A549 (cell line): ENCODE results near the gene STRN. TPM values are rescaled to one million over a fixed set of nuclear protein-coding genes. Genes with fewer than 3 reads are reported as not detected.
"Not testable (repeated sequence)": the region's sequence is repeated elsewhere in the genome, so short reads cannot be mapped to it uniquely, and the experiment has no call there.

Experiments
- ATAC-seq, 2 experiments: fragments of 200-7000 bp in 1 of 2; fragments of >200 bp in 1 of 2; cut with Nextera tagmentation in 1 of 2; cut with Tn5 transposase in 1 of 2; 3 replicates each; pipeline versions ENCODE4 v1.8.0 to v1.9.1; 2018 to 2020; ENCODE audit warnings: mild to moderate bottlenecking in 1 of 2, moderate library complexity in 1 of 2
- CTCF ChIA-PET: fragments of 300-600 bp; sonication (Branson Sonifier 250); formaldehyde crosslinking; extraction: SDS; loops from one replicate; lab custom pipeline; 2021; ENCODE audit warnings: antibody characterized with exemption, inconsistent platforms; lab: Yijun Ruan, JAX
- POLR2A ChIA-PET: fragments of 350-600 bp; formaldehyde crosslinking; extraction: SDS; loops from one replicate; lab custom pipeline; 2021; ENCODE audit warnings: antibody characterized with exemption, inconsistent platforms; lab: Yijun Ruan, JAX
- DNase-seq, 2 experiments: peaks; one replicate each; pipeline versions ENCODE4 v3.0.0 to v3.0.0-alpha.2; 2011 to 2016; ENCODE audit warnings: low read depth in 1 of 2, low spot score in 1 of 2
- FAIRE-seq: peaks from 2 replicates; lab custom pipeline; 2011; peaks lifted over from hg19 to GRCh38; lab: Jason Lieb, UNC
- H3K27ac ChIP-seq, 2 experiments: fragments of >200 bp; sonication (Bioruptor Twin); formaldehyde crosslinking; 3 replicates each; pipeline ENCODE4 v1.5.1; 2016 to 2017
- H3K4me1 ChIP-seq: fragments of >200 bp; sonication (Bioruptor Twin); formaldehyde crosslinking; 3 replicates; pipeline ENCODE4 v1.6.1; 2016
- H3K4me2 ChIP-seq: fragments of >200 bp; sonication (Bioruptor Twin); formaldehyde crosslinking; 3 replicates; pipeline ENCODE4 v1.6.1; 2016
- H3K4me3 ChIP-seq: fragments of >200 bp; sonication (Bioruptor Twin); formaldehyde crosslinking; 3 replicates; pipeline ENCODE4 v1.5.1; 2016
- H3K9me3 ChIP-seq: fragments of >200 bp; sonication (Bioruptor Twin); formaldehyde crosslinking; 3 replicates; pipeline ENCODE4 v1.6.1; 2016
- BHLHE40 ChIP-seq: IDR thresholded peaks from 2 replicates; pipeline ENCODE4 v1.6.1; 2012; ENCODE audit warnings: low read depth, low read length, inconsistent platforms
- CBX8 ChIP-seq: fragments of 200-600 bp; sonication (generic); IDR thresholded peaks from 2 replicates; pipeline ENCODE4 v1.6.1; 2016
- EP300 ChIP-seq, 2 experiments: fragments of >200 bp; sonication (Bioruptor Twin); formaldehyde crosslinking; IDR thresholded peaks; 2 replicates in 1 of 2; 3 replicates in 1 of 2; pipeline ENCODE4 v1.6.1; 2016 to 2017
- ESRRA ChIP-seq: fragments of 150-350 bp; IDR thresholded peaks from 2 replicates; pipeline ENCODE4 v1.6.1; 2014; ENCODE audit warnings: mild to moderate bottlenecking, low read length, borderline replicate concordance
- FOSB ChIP-seq: fragments of 250-450 bp; sonication (Bioruptor Pico); IDR thresholded peaks from 2 replicates; pipeline ENCODE4 v1.5.0; 2020; ENCODE audit warnings: mild to moderate bottlenecking, moderate library complexity
- FOSL2 ChIP-seq, 2 experiments: fragments of 450-650 bp in 1 of 2; fragments of >200 bp in 1 of 2; sonication (Bioruptor Twin) in 1 of 2; formaldehyde crosslinking; IDR thresholded peaks; 2 replicates each; pipeline versions ENCODE4 v1.5.0 to v1.6.1; 2016 to 2020; ENCODE audit warnings: mild to moderate bottlenecking in 1 of 2, moderate library complexity in 1 of 2
- FOXS1 ChIP-seq: fragments of 250-450 bp; sonication (Bioruptor Pico); IDR thresholded peaks from 2 replicates; pipeline ENCODE4 v1.5.0; 2020; ENCODE audit warnings: mild to moderate bottlenecking, moderate library complexity
- HDAC2 ChIP-seq: fragments of 200-600 bp; sonication (generic); IDR thresholded peaks from 2 replicates; pipeline ENCODE4 v1.6.1; 2016
- HOXA7 ChIP-seq: fragments of 250-450 bp; sonication (Bioruptor Pico); IDR thresholded peaks from 2 replicates; pipeline ENCODE4 v1.5.0; 2020; ENCODE audit warnings: mild to moderate bottlenecking, moderate library complexity
- HOXB13 ChIP-seq: fragments of 250-450 bp; sonication (Bioruptor Pico); IDR thresholded peaks from 2 replicates; pipeline ENCODE4 v1.5.0; 2020; ENCODE audit warnings: low read depth, mild to moderate bottlenecking, moderate library complexity
- HOXB5 ChIP-seq: fragments of 250-450 bp; sonication (Bioruptor Pico); IDR thresholded peaks from 2 replicates; pipeline ENCODE4 v1.5.0; 2020; ENCODE audit warnings: mild to moderate bottlenecking, moderate library complexity
- JUNB ChIP-seq: fragments of >200 bp; sonication (Bioruptor Twin); formaldehyde crosslinking; IDR thresholded peaks from 2 replicates; pipeline ENCODE4 v1.6.1; 2016
- MAFK ChIP-seq: fragments of 450-650 bp; IDR thresholded peaks from 2 replicates; pipeline ENCODE4 v1.6.1; 2014; ENCODE audit not compliant: partially characterized antibody
- NR3C1 ChIP-seq: fragments of >200 bp; sonication (Bioruptor Twin); formaldehyde crosslinking; IDR thresholded peaks from 3 replicates; pipeline ENCODE4 v1.6.1; 2017
- POLR2A ChIP-seq: IDR thresholded peaks from 2 replicates; pipeline ENCODE4 v1.6.1; 2012; ENCODE audit warnings: mild to moderate bottlenecking, low read length
- POLR2AphosphoS2 ChIP-seq: conservative IDR thresholded peaks from 2 replicates; pipeline ENCODE4 v1.6.1; 2012; ENCODE audit warnings: low read length, improper control_type of control experiment, inconsistent platforms
- TFCP2L1 ChIP-seq: fragments of 250-450 bp; sonication (Bioruptor Pico); IDR thresholded peaks from 2 replicates; pipeline ENCODE4 v1.5.0; 2021; ENCODE audit warnings: mild to moderate bottlenecking
- ZFP36 ChIP-seq: fragments of 450-650 bp; IDR thresholded peaks from 2 replicates; pipeline ENCODE4 v1.6.1; 2014; ENCODE audit warnings: borderline replicate concordance; ENCODE audit not compliant: partially characterized antibody
- ZNF302 ChIP-seq: fragments of 250-450 bp; sonication (Bioruptor Pico); IDR thresholded peaks from 2 replicates; pipeline ENCODE4 v1.9.0; 2021; ENCODE audit warnings: inconsistent platforms, mild to moderate bottlenecking, moderate library complexity
- WGBS: methylation state at CpG from one replicate; pipeline ENCODE4 v1.1.6; 2017; ENCODE audit errors: missing lambda C conversion rate; 5-methylcytosine and 5-hydroxymethylcytosine counted together
- polyA plus RNA-seq, 4 experiments: library from polyadenylated mRNA; depleted of rRNA in 3 of 4; stranded (reverse); fragments of >200 nt; fragmentation: RNase III in 1 of 4; extraction: RNeasy Plus Mini Kit Qiagen cat#74134 plus additional on column Dnase treatment in 1 of 4; gene quantifications; 2 replicates in 3 of 4; 3 replicates in 1 of 4; pipeline ENCODE4 v1.2.3, GENCODE V29; 2011 to 2017
- TF ChIP-seq, protein P1 (sequence below): fragments of 450-650 bp; IDR thresholded peaks from 2 replicates; pipeline ENCODE4 v1.6.1; 2014; ENCODE audit warnings: antibody characterized with exemption
- TF ChIP-seq, protein P2 (sequence below): fragments of 200-600 bp; sonication (generic); IDR thresholded peaks from 2 replicates; pipeline ENCODE4 v1.6.1; 2016; ENCODE audit warnings: antibody characterized with exemption, mild to moderate bottlenecking, moderate library complexity
- TF ChIP-seq, protein P3 (sequence below): fragments of 250-450 bp; sonication (Bioruptor Pico); IDR thresholded peaks from 2 replicates; pipeline ENCODE4 v1.5.0; 2020; ENCODE audit warnings: low read depth, mild to moderate bottlenecking, moderate library complexity

Gene STRN
- polyA plus RNA-seq, 2 of the 4 experiments (the other 2 are of a cell fraction) = 13.1 to 36.0 TPM

DNA sequence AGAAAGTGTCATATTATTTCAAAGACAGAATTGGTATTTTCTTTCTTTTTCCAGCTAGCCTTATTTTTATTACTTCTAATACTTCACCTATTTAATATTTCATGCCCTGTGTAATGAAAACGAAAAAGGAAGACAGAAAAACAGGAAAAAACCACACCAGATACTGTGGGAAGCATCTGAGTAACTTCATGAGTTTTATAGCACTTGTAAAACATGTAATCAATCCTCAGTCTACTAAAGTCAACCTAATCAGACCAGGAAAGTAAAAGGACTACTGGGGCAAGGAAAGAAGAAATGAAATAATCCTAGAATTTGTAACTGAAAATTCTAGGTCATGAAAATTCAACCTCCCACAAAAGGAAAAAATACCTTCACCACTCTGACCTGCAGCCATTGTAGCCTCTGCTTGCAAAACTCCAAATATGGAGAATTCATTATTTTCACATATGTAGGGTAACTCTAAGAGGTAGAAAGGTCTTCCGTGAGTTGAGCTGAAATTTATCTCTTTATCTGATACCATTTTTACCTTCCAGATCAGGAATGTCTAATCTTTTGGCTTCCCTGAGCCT lies 34.7 kb upstream of the STRN start:
- FAIRE-seq (no peak), ATAC-seq (no peak), DNase-seq (no peak)
- TF ChIP-seq CBX8 (no peak), EP300 (IDR thresholded peaks at IDR 0.05) (no peak)
- TF ChIP-seq, protein P1, sequence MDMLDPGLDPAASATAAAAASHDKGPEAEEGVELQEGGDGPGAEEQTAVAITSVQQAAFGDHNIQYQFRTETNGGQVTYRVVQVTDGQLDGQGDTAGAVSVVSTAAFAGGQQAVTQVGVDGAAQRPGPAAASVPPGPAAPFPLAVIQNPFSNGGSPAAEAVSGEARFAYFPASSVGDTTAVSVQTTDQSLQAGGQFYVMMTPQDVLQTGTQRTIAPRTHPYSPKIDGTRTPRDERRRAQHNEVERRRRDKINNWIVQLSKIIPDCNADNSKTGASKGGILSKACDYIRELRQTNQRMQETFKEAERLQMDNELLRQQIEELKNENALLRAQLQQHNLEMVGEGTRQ = no peak
- Histone ChIP-seq H3K4me1 (peaks cover 16% of the 10 kb centered on the region), H3K9me3 (no peaks in the 10 kb centered on the region), H3K4me2 (no peak overlapping the region; the same call in 2 of the 3 replicates), H3K27ac (peak overlapping the region in 1 of 2 experiments; percentile 26; a peak in 2 of 6 replicates), H3K4me3 (no peak overlapping the region)
- POLR2A ChIA-PET = interaction anchor here (1.1 kb wide), 1 partner anchor 34 kb away, joined by 3 read pairs; the partner anchor contains the start of gene STRN
- WGBS = 55% methylated on average over 2 of the region's 2 CpGs
- CTCF ChIA-PET = interaction anchor here (0.6 to 1.3 kb wide), 3 partner anchors 10 to 51 kb away, joined by 3 to 4 read pairs (median 3); no protein-coding TSS in a partner anchor

DNA sequence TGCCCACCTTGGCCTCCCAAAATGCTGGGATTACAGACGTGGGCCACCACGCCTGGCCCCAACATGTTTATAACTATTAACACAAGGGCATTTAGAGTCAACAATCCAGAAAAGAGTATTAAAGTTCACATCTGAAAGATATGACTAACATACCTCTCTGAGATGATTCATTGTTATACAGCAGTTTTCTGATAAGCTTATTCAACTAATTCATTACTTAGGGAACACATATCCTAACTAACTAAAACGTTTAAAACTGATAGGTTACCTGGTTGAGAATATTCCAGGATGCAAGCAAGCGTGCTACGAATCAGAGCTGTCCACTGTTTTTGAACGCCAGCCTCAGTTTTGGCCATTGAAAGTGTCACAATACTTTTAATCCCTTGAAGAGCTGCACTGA lies 34.0 kb upstream of the STRN start:
- Histone ChIP-seq H3K9me3 (no peaks in the 10 kb centered on the region), H3K4me1 (peaks cover 16% of the 10 kb centered on the region), H3K4me2 (peak overlapping the region; percentile 36), H3K27ac (peak overlapping the region; percentile 40 to 72; a peak in 5 of 6 replicates), H3K4me3 (no peak overlapping the region)
- ChIA-PET POLR2A (interaction anchor here (1.1 kb wide), 1 partner anchor 34 kb away, joined by 3 read pairs; the partner anchor contains the start of gene STRN), CTCF (interaction anchor here (1.2 to 1.3 kb wide), 2 partner anchors 10 to 11 kb away, joined by 3 read pairs; no protein-coding TSS in a partner anchor)
- peak; percentile 64 to 71; a peak in 4 of 6 replicates for ATAC-seq
- peak in 1 of 2 experiments; percentile 22 for DNase-seq
- WGBS = 51% methylated on average over 6 of the region's 6 CpGs
- peak; percentile 43 for FAIRE-seq
- no peak for TF ChIP-seq ZNF302 (CRISPR knock-in tag)
- peak; percentile 31; the same call in 1 of the 2 replicates for TF ChIP-seq FOSL2 (IDR thresholded peaks at IDR 0.05)
- peak; percentile 28; the same call in 1 of the 2 replicates for TF ChIP-seq FOSL2 (CRISPR knock-in tag; IDR thresholded peaks at IDR 0.05)
- no peak for TF ChIP-seq FOSB (CRISPR knock-in tag)
- TF ChIP-seq FOXS1 (CRISPR knock-in tag) = no peak
- TF ChIP-seq MAFK = peak; percentile 6
- TF ChIP-seq ZFP36 = no peak
- TF ChIP-seq HOXA7 (CRISPR knock-in tag) = no peak
- TF ChIP-seq, all 56 proteins: peak for 2

DNA sequence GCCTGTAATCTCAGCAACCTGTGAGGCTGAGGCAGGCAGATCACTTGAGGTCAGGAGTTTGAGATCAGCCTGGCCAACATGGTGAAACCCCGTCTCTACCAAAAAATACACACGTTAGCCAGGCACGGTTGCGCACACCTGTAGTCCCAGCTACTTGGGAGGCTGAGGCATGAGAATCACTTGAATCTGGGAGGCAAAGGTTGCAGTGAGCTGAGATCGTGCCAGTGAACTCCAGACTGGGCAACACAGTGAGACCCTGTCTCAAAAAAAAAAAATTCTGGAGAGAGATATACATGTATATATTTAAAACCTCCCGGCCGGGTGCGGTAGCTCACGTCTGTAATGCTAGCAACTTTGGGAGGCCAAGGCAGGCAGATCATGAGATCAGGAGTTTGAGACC lies 33.1 kb upstream of the STRN start:
- Histone ChIP-seq H3K4me1 (peaks cover 16% of the 10 kb centered on the region), H3K27ac (peak overlapping the region in 1 of 2 experiments; percentile 72; a peak in 3 of 6 replicates)
- DNase-seq, H3K9me3 ChIP-seq, H3K4me2 ChIP-seq, ATAC-seq, H3K4me3 ChIP-seq, POLR2A ChIA-PET, FAIRE-seq: not testable (repeated sequence)
- CTCF ChIA-PET = interaction anchor here (0.6 kb wide), 1 partner anchor 1066 kb away, joined by 3 read pairs; no protein-coding TSS in a partner anchor
- 96% methylated on average over 9 of the region's 9 CpGs for WGBS

DNA sequence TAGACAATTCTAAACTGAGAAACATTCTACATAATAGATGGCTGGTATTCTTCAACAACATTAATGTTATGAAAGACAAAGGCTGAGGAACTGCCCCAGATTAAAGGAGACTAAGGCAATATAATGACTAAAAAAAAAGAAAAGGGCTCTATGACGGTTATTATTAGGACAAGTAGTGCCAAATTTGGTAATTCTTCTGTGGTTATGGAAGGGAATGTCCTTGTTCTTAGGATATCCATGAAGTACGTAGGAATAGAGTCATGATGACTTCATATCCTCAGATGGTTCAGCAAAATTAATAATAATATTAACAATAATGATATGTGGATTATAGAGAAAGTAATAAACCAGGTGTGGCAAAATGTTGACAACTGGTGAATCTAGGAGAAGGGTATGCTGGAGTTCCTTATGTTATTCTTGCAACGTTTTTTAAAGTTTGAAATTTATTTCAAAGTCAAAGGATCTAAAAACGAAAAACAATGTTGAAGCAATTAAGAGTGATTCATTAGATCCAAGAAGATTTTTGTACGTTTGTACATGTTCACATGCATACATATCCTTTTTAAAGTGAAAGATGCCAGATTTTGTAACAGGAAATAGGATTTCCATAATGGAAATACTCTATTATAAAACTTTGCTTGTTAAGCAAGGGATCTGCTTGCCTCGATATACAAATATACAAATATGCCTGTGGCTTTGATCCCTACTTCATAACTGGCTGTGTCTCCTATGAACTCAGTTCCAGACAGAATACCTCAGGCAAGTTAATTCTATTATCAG lies 27.7 kb upstream of the STRN start:
- no peak overlapping the region for H3K27ac ChIP-seq
- FAIRE-seq (no peak), DNase-seq (no peak), ATAC-seq (no peak)
- no peak overlapping the region for H3K4me3 ChIP-seq
- H3K9me3 ChIP-seq = no peaks in the 10 kb centered on the region
- H3K4me1 ChIP-seq = no peaks in the 10 kb centered on the region
- CTCF ChIA-PET = no interaction called here
- WGBS = 80% methylated on average over 6 of the region's 6 CpGs
- POLR2A ChIA-PET = no interaction called here
- no peak overlapping the region for H3K4me2 ChIP-seq
- no peak for TF ChIP-seq ESRRA
- no peak for TF ChIP-seq POLR2AphosphoS2
- TF ChIP-seq TFCP2L1 (CRISPR knock-in tag) = no peak
- TF ChIP-seq BHLHE40 = no peak
- TF ChIP-seq FOXS1 (CRISPR knock-in tag) = no peak
- TF ChIP-seq POLR2A = no peak
- no peak for TF ChIP-seq HDAC2
- TF ChIP-seq HOXB5 (CRISPR knock-in tag) = no peak
- TF ChIP-seq ZNF302 (CRISPR knock-in tag) = no peak
- TF ChIP-seq, protein P2, sequence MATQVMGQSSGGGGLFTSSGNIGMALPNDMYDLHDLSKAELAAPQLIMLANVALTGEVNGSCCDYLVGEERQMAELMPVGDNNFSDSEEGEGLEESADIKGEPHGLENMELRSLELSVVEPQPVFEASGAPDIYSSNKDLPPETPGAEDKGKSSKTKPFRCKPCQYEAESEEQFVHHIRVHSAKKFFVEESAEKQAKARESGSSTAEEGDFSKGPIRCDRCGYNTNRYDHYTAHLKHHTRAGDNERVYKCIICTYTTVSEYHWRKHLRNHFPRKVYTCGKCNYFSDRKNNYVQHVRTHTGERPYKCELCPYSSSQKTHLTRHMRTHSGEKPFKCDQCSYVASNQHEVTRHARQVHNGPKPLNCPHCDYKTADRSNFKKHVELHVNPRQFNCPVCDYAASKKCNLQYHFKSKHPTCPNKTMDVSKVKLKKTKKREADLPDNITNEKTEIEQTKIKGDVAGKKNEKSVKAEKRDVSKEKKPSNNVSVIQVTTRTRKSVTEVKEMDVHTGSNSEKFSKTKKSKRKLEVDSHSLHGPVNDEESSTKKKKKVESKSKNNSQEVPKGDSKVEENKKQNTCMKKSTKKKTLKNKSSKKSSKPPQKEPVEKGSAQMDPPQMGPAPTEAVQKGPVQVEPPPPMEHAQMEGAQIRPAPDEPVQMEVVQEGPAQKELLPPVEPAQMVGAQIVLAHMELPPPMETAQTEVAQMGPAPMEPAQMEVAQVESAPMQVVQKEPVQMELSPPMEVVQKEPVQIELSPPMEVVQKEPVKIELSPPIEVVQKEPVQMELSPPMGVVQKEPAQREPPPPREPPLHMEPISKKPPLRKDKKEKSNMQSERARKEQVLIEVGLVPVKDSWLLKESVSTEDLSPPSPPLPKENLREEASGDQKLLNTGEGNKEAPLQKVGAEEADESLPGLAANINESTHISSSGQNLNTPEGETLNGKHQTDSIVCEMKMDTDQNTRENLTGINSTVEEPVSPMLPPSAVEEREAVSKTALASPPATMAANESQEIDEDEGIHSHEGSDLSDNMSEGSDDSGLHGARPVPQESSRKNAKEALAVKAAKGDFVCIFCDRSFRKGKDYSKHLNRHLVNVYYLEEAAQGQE = no peak
- no peak for TF ChIP-seq JUNB
- TF ChIP-seq, protein P1 = no peak
- TF ChIP-seq HOXB13 (CRISPR knock-in tag) = no peak
- TF ChIP-seq, protein P3, sequence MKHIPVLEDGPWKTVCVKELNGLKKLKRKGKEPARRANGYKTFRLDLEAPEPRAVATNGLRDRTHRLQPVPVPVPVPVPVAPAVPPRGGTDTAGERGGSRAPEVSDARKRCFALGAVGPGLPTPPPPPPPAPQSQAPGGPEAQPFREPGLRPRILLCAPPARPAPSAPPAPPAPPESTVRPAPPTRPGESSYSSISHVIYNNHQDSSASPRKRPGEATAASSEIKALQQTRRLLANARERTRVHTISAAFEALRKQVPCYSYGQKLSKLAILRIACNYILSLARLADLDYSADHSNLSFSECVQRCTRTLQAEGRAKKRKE = no peak
- no peak for TF ChIP-seq NR3C1
